Activated CD8-positive, alpha-beta memory T cell treated with anti-CD3 and anti-CD28 coated beads for 48 hours (primary cell): ENCODE results near the gene PNPLA2.

Experiments used
- DNase-seq, 3 experiments: peaks; one replicate each; pipeline ENCODE4 v3.0.0-alpha.2; 2020; ENCODE audit warnings: low read depth in 2 of 3, low spot score in 2 of 3

PNPLA2 gene

DNA sequence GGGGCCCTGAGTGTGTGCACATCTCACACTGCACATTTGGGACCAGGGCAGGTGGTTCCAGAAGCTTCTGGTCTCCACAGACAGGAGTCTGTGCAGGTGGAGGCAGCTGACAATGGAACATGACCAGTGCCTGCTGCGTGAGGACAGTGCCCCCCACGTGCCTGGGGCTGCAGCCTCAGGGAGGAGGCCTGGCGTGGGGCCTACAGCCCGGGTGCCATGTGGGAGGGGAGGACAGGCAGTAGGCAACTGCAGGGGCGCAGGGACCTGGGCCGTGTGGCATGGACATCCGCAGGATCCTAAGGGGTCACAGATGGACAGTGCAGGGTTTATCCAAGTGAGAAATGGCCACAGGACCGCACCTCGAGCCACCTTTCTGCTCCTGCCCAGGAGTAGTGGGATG, 52.8 kb downstream of the PNPLA2 start:
- DNase-seq: no peak

DNA sequence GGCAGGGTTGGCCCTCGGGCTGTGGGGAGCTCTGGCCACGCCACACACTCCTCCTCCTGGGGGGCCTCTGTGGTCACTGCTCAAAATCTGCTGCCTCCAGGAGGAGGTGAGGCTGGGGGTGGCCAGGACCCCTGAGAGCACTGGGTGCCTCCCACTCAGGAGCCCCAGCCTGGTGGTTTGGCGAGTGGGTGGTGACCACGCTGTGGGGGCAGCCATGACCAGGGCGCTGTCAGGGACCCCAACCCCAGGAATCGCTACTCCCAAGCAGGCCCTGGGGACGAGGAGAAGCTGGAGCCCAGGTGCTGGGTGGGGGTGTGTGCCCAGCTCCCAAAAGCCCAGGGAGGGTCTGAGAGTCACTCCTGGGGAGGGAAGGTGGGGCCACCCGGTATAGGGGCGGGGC, 54.1 kb downstream of the PNPLA2 start:
- DNase-seq: no peak

DNA sequence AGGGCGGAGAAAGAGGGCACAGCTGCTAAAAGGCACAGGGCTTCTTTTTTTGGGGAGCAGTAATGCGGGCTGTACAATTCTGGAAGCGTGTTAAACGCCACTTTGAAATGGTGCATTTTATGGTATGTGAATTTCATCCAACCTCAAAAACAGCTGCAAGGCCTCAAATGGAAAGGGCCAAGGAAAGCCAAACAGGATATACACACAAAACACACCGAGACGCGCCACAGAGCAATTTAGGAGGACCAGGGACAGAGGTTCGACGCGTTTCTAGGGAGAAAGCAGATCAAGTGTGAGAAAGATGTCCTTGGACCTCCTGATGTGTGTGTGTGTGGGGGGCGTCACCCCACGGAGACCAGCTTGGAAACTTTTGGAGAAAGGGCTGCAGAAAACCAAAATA, 55.0 kb downstream of the PNPLA2 start:
- DNase-seq: no peak
